ENCODE measurements around the gene DTNA. TPM values are rescaled to one million over a fixed set of nuclear protein-coding genes. Genes with fewer than 3 reads are reported as not detected.
A peak's percentile ranks its signal among the peaks of the same experiment; 100 is the strongest.

Gene DTNA
- total RNA-seq, 1 donor from 2014 or later, result 21.0 TPM

GRCh38 chr18:34841891-34842290 lies 131.8 kb downstream of the DTNA start:
- Histone ChIP-seq H3K27me3 (ENCODE audit: low read depth) (no peaks in the 10 kb centered on the region), H3K4me1 (no peaks in the 10 kb centered on the region), H3K36me3 (no peaks in the 10 kb centered on the region), H3K9me3 (no peaks in the 10 kb centered on the region), H3K4me3 (no peak overlapping the region), H3K27ac (no peak overlapping the region)
- DNase-seq (no peak), ATAC-seq (no peak)
- intact Hi-C loops (cut with DNase I), result no loop called here
- no peak for TF ChIP-seq CTCF (IDR thresholded peaks at IDR 0.05)

- H3K4me3 ChIP-seq, result no peak overlapping the region
- no peaks in the 10 kb centered on the region for H3K27me3 ChIP-seq (ENCODE audit: low read depth)
- H3K36me3 ChIP-seq, result no peaks in the 10 kb centered on the region
- TF ChIP-seq CTCF (IDR thresholded peaks at IDR 0.05), result no peak
- no peak for ATAC-seq
- no peaks in the 10 kb centered on the region for H3K9me3 ChIP-seq
- DNase-seq, result no peak
- no peak overlapping the region for H3K27ac ChIP-seq
- intact Hi-C loops (cut with DNase I), result no loop called here
- no peaks in the 10 kb centered on the region for H3K4me1 ChIP-seq
Observed at GRCh38 chr18:34844072-34844471, 134.0 kb downstream of the DTNA start.

- Histone ChIP-seq H3K9me3 (no peaks in the 10 kb centered on the region), H3K4me3 (no peak overlapping the region), H3K27me3 (ENCODE audit: low read depth) (no peaks in the 10 kb centered on the region), H3K4me1 (no peaks in the 10 kb centered on the region), H3K27ac (no peak overlapping the region), H3K36me3 (no peaks in the 10 kb centered on the region)
- TF ChIP-seq CTCF (IDR thresholded peaks at IDR 0.05), result no peak
- intact Hi-C loops (cut with DNase I), result no loop called here
- DNase-seq (no peak), ATAC-seq (peak in 1 of 2 donors; percentile 21)
Observed at GRCh38 chr18:34844732-34845459, 134.8 kb downstream of the DTNA start.

- no peak overlapping the region for H3K4me3 ChIP-seq
- no peaks in the 10 kb centered on the region for H3K4me1 ChIP-seq
- intact Hi-C loops (cut with DNase I), result no loop called here
- ATAC-seq (no peak), DNase-seq (no peak)
- no peaks in the 10 kb centered on the region for H3K9me3 ChIP-seq
- H3K36me3 ChIP-seq, result no peaks in the 10 kb centered on the region
- H3K27ac ChIP-seq, result no peak overlapping the region
- TF ChIP-seq CTCF (IDR thresholded peaks at IDR 0.05), result no peak
- H3K27me3 ChIP-seq (ENCODE audit: low read depth), result no peaks in the 10 kb centered on the region
Observed at GRCh38 chr18:34847408-34847807, 137.3 kb downstream of the DTNA start.

- H3K27ac ChIP-seq, result no peak overlapping the region
- ATAC-seq (no peak), DNase-seq (no peak)
- no peaks in the 10 kb centered on the region for H3K9me3 ChIP-seq
- no peaks in the 10 kb centered on the region for H3K27me3 ChIP-seq (ENCODE audit: low read depth)
- intact Hi-C loops (cut with DNase I), result no loop called here
- H3K4me3 ChIP-seq, result no peak overlapping the region
- H3K36me3 ChIP-seq, result no peaks in the 10 kb centered on the region
- no peak for TF ChIP-seq CTCF (IDR thresholded peaks at IDR 0.05)
- no peaks in the 10 kb centered on the region for H3K4me1 ChIP-seq
Observed at GRCh38 chr18:34848156-34848555, 138.1 kb downstream of the DTNA start.
